K562 (cell line): Measurements from ENCODE around the gene SND1.

Experiments
- CHD4 ChIP-seq: fragments of 200-600 bp; sonication (generic); IDR thresholded peaks from 3 replicates; pipeline ENCODE4 v1.6.1; 2012; ENCODE audit warnings: low read depth, mild to moderate bottlenecking, mixed read lengths, low read length, inconsistent platforms; ENCODE audit not compliant: insufficient read depth, insufficient replicate concordance, poor library complexity, severe bottlenecking
- TF ChIP-seq, protein P1 (sequence below), 3 experiments: IDR thresholded peaks in 2 of 3; conservative IDR thresholded peaks in 1 of 3; 2 replicates each; pipeline ENCODE4 v1.5.1; 2011 to 2012; ENCODE audit warnings: low read length in 3 of 3, mild to moderate bottlenecking in 3 of 3, control low read depth in 2 of 3, improper control_type of control experiment in 1 of 3, inconsistent platforms in 1 of 3, low read depth in 1 of 3, mixed read lengths in 1 of 3, moderate library complexity in 1 of 3; ENCODE audit not compliant: insufficient read depth in 2 of 3
- TF ChIP-seq, protein P2 (sequence below): sonication (generic); formaldehyde crosslinking; IDR thresholded peaks from 2 replicates; pipeline ENCODE4 v1.8.1; 2022; ENCODE audit warnings: missing genetic modification reagents
- TF ChIP-seq, protein P3 (sequence below): fragments of 250-450 bp; sonication (Bioruptor Pico); IDR thresholded peaks from 2 replicates; pipeline ENCODE4 v1.8.0; 2022; ENCODE audit warnings: moderate library complexity, mild to moderate bottlenecking, inconsistent platforms

DNA sequence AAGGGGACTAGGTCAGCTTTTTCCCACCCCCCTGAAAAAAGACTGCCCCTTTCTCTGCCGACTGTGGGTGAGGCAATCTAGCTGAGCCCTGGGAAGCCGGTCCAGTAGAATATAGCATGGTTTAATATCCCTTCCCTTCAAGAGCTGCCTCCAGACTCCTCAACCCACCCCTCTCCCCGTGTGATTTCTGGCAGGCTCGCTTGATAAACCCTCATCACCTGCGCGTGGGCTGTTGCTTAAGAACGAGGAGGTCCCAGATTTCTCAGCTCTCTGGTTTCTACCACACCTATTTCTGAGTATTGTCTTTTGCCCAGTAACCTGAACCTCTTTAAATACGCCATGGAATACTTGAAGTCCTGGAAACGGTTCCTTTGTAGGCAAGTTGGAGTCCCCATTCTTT is 381.3 kb downstream of the SND1 start:
- TF ChIP-seq, protein P1, sequence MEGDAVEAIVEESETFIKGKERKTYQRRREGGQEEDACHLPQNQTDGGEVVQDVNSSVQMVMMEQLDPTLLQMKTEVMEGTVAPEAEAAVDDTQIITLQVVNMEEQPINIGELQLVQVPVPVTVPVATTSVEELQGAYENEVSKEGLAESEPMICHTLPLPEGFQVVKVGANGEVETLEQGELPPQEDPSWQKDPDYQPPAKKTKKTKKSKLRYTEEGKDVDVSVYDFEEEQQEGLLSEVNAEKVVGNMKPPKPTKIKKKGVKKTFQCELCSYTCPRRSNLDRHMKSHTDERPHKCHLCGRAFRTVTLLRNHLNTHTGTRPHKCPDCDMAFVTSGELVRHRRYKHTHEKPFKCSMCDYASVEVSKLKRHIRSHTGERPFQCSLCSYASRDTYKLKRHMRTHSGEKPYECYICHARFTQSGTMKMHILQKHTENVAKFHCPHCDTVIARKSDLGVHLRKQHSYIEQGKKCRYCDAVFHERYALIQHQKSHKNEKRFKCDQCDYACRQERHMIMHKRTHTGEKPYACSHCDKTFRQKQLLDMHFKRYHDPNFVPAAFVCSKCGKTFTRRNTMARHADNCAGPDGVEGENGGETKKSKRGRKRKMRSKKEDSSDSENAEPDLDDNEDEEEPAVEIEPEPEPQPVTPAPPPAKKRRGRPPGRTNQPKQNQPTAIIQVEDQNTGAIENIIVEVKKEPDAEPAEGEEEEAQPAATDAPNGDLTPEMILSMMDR (IDR thresholded peaks at IDR 0.05 in 2 of 3, conservative IDR thresholded peaks at IDR 0.05 in 1 of 3; ENCODE audit: insufficient read depth in 2 of 3, low read depth in 1 of 3, low read length in 3 of 3): no peak
- no peak for TF ChIP-seq CHD4
- TF ChIP-seq, protein P2, sequence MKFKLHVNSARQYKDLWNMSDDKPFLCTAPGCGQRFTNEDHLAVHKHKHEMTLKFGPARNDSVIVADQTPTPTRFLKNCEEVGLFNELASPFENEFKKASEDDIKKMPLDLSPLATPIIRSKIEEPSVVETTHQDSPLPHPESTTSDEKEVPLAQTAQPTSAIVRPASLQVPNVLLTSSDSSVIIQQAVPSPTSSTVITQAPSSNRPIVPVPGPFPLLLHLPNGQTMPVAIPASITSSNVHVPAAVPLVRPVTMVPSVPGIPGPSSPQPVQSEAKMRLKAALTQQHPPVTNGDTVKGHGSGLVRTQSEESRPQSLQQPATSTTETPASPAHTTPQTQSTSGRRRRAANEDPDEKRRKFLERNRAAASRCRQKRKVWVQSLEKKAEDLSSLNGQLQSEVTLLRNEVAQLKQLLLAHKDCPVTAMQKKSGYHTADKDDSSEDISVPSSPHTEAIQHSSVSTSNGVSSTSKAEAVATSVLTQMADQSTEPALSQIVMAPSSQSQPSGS: no peak
- TF ChIP-seq, protein P3, sequence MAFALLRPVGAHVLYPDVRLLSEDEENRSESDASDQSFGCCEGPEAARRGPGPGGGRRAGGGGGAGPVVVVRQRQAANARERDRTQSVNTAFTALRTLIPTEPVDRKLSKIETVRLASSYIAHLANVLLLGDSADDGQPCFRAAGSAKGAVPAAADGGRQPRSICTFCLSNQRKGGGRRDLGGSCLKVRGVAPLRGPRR (CRISPR knock-in tag): no peak
